ENCODE data around the gene C3orf70. TPM values are rescaled to one million over a fixed set of nuclear protein-coding genes. Genes with fewer than 3 reads are reported as not detected.

C3orf70 gene
- total RNA-seq, 1 experiment from 2014 or later, result 8.2 TPM

- DNase-seq (ENCODE audit: low read depth), result no peak
These were observed 100.2 kb downstream of the C3orf70 start for GRCh38 chr3:185052631-185053030.

DNA sequence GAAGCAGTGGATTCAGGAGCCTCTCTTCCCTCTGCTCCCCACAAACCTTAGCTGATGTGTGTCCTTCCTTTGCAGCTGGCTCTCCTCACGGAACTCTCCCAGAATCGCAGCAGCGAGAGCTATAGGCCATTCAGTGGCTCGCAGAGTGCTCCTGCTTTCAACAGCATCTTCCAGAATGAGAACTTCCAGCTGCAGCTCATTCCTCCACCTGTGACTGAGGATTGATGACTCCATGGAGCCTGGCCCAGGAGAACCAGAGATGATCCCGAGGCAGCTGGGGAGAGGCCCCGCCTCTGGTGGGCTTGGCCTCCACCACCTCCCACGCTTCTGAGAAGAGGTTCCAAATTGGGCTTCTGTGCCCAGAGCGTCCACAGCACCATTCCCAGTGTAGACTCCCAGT, 101.1 kb downstream of the C3orf70 start:
- DNase-seq (ENCODE audit: low read depth), result no peak

DNA sequence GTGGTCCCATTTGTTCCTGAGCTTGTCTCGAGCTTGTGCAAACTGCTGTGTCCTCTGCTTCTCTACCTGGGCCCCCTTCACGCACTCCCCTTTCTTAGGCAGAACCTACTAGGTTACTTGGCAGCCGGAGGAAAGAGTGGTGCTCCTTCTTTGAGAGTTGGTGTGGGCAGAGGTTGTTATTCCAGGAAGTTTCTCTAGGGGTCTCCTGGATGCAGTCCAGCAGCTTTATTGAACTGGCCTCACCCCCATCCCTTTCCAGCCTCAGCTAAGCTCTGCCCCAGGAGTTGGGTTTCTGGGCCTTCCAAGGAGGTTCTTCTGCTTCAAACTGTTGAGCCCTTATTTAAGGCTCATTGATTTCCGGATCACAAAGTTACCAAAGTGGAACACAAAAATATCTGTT, 103.2 kb downstream of the C3orf70 start:
- no peak for DNase-seq (ENCODE audit: low read depth)

DNA sequence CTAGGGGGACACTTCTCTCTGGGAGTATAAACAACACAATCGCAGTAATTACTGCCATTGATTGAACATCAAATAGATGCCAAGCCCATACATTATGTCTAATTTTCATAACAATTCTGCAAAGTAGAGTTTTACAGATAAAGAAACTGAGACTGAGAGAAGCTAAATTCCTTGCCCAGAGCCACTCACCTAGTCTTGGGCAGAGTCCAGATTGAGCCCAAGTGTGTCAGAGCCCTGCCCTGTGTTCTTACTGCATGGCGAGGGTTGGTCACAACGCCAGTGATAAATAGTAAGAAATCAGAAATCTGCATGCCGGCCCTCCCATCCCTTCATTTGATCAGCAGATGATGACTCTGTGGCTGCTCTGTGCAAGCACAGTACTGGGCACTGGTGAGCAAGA, 106.3 kb downstream of the C3orf70 start:
- DNase-seq (ENCODE audit: low read depth), result peak; percentile 8

- no peak for DNase-seq (ENCODE audit: low read depth)
These were observed 106.7 kb downstream of the C3orf70 start for GRCh38 chr3:185046164-185046515.

- DNase-seq (ENCODE audit: low read depth), result peak; percentile 47
These were observed 110.4 kb downstream of the C3orf70 start for GRCh38 chr3:185042312-185043050.

- DNase-seq (ENCODE audit: low read depth), result no peak
These were observed 111.3 kb downstream of the C3orf70 start for GRCh38 chr3:185041540-185041939.

DNA sequence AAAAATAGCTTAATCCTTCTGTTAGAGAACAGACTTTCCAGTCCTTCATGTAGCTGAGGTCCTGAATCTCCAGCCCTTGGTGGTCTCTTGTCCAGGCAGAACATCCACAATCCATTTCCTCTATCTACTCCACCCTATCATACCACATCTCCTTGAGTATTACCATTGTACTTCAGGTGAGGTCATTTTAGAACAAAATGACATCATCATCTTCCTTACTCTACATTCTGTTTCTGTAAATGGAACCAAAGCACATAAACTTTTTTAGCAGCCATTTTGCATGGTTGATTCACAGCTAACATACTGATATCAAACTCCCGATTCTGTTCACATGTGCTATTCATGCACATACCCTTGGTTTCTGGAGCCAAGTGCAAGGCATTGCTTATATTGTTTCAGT, 112.4 kb downstream of the C3orf70 start:
- DNase-seq (ENCODE audit: low read depth), result no peak

GRCh38 chr3:185037801-185038200, 115.1 kb downstream of the C3orf70 start:
- DNase-seq (ENCODE audit: low read depth), result no peak

- no peak for DNase-seq (ENCODE audit: low read depth)
These were observed 121.9 kb downstream of the C3orf70 start for GRCh38 chr3:185030951-185031350.

DNA sequence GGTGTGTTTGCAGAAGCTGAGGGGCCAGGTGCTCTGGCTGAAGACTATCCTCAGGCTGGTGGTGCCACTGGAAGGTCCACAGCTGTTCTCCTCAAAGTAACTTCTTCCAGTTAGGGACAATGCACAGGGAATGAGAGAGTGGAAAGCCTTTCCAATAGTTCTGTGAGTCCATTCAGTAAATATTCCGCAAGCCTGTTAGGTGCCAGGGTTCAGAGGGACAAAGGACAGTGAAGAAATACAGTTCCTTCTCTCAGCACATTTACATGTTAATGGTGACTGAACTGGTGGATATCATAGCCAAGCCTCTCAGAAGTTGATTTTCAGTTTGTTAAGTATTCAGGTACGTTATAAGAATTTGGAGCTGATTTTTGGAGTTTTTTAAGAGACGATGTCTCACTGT, 122.5 kb downstream of the C3orf70 start:
- no peak for DNase-seq (ENCODE audit: low read depth)

DNA sequence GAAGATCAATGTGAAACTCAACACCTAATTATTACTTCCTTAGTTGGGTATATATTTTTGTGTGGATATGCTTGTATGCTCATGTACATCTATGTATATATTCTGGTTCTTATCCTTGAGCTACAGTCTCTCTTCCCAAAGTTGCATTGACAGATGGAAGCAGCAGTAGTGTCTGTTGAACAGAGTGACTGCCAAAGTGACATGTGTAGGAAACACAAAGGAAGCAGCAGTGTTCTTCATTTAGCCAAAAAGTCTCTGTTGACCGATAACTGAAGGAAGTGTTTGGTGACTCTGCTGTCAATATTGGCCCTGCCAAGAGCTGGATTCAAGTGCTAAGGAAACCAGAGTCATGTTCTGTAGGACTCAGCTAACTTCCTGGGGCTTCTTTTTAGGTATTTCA, 123.8 kb downstream of the C3orf70 start:
- DNase-seq (ENCODE audit: low read depth), result no peak

DNA sequence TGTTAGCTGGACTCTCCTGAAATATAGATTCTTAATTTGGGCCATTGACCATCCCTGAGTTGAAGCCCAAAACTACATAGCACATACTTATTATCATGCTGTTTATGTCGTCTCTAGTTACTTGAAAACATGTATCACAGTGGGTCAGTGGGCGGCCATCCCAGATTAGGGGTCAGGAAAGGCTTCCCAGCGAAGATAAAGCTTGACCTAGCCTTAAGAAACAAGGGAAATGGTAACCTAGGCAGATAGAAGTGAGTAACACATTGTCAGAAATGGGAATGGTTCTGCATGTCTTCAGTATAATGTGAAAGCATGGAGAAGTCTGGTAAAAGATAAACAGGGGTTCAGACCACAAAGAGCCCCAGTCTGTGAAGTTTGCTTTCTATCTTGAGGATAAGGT, 124.7 kb downstream of the C3orf70 start:
- DNase-seq (ENCODE audit: low read depth), result no peak

Other genes starting within 250 kb of the C3orf70 start
- 13.4 and 14.8 TPM in 2 replicates for gene EHHADH, start 101.0 kb upstream of the C3orf70 start, total RNA-seq (2014; rRNA removed; shearing (Covaris generic))
- gene MAP3K13, start 210.1 kb upstream of the C3orf70 start, total RNA-seq (2014; rRNA removed; shearing (Covaris generic)), result 31.0 and 33.1 TPM in 2 replicates